ENCODE results near the gene CPNE4.
"Not testable (repeated sequence)": the region's sequence is repeated elsewhere in the genome, so short reads cannot be mapped to it uniquely, and the experiment has no call there.

The CPNE4 gene

GRCh38 chr3:131896285-131896684 is 138.5 kb downstream of the CPNE4 start:
- no peak overlapping the region for H3K4me3 ChIP-seq (ENCODE audit: insufficient read depth, low read depth, low read length)
- no peak overlapping the region for H3K27ac ChIP-seq (ENCODE audit: insufficient read depth, low read depth, low read length, poor library complexity, severe bottlenecking)
- no peaks in the 10 kb centered on the region for H3K27me3 ChIP-seq (ENCODE audit: control insufficient read depth, insufficient read depth, low read length, poor library complexity, severe bottlenecking)
- no peaks in the 10 kb centered on the region for H3K36me3 ChIP-seq (ENCODE audit: control insufficient read depth, insufficient read depth, low read length)
- no peaks in the 10 kb centered on the region for H3K9me3 ChIP-seq (ENCODE audit: control insufficient read depth, low read length)
- 71 to 100% methylated on average over 1 of the region's 1 CpG for WGBS, 2 experiments
- H3K4me1 ChIP-seq (ENCODE audit: control insufficient read depth, insufficient read depth, low read length), result no peaks in the 10 kb centered on the region

GRCh38 chr3:131895766-131896165 is 139.0 kb downstream of the CPNE4 start:
- Histone ChIP-seq H3K27me3 (ENCODE audit: control insufficient read depth, insufficient read depth, low read length, poor library complexity, severe bottlenecking) (no peaks in the 10 kb centered on the region), H3K36me3 (ENCODE audit: control insufficient read depth, insufficient read depth, low read length) (no peaks in the 10 kb centered on the region), H3K27ac (ENCODE audit: insufficient read depth, low read depth, low read length, poor library complexity, severe bottlenecking) (no peak overlapping the region), H3K4me3 (ENCODE audit: insufficient read depth, low read depth, low read length) (no peak overlapping the region), H3K4me1 (ENCODE audit: control insufficient read depth, insufficient read depth, low read length) (no peaks in the 10 kb centered on the region), H3K9me3 (ENCODE audit: control insufficient read depth, low read length) (no peaks in the 10 kb centered on the region)
- WGBS, 2 experiments, result 86 to 88% methylated on average over 3 of the region's 3 CpGs

DNA sequence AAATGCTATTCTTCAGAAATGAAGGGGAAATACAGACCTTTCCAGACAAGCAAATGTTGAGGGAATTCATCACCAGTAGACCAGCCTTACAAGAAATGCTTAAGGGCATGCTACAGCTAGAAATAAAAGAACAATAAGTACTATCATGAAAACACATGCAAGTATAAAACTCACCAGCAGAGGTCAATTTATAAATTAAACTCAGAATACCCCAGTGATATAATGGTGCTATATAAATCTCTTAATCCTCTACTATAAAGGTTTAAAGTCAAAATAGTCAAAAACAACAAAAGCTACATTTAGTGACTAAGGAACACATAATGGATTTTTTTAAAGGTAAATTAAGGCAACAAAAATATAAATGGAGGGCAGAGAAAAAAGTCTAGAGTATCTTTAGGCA is 142.5 kb downstream of the CPNE4 start:
- Histone ChIP-seq H3K4me3 (ENCODE audit: insufficient read depth, low read depth, low read length) (no peak overlapping the region), H3K36me3 (ENCODE audit: control insufficient read depth, insufficient read depth, low read length) (no peaks in the 10 kb centered on the region), H3K27me3 (ENCODE audit: control insufficient read depth, insufficient read depth, low read length, poor library complexity, severe bottlenecking) (no peaks in the 10 kb centered on the region), H3K9me3 (ENCODE audit: control insufficient read depth, low read length) (no peaks in the 10 kb centered on the region), H3K27ac (ENCODE audit: insufficient read depth, low read depth, low read length, poor library complexity, severe bottlenecking) (no peak overlapping the region), H3K4me1 (ENCODE audit: control insufficient read depth, insufficient read depth, low read length) (no peaks in the 10 kb centered on the region)

- not testable (repeated sequence) for H3K9me3 ChIP-seq (ENCODE audit: control insufficient read depth, low read length); H3K36me3 ChIP-seq (ENCODE audit: control insufficient read depth, insufficient read depth, low read length); H3K4me1 ChIP-seq (ENCODE audit: control insufficient read depth, insufficient read depth, low read length); H3K4me3 ChIP-seq (ENCODE audit: insufficient read depth, low read depth, low read length); H3K27me3 ChIP-seq (ENCODE audit: control insufficient read depth, insufficient read depth, low read length, poor library complexity, severe bottlenecking); H3K27ac ChIP-seq (ENCODE audit: insufficient read depth, low read depth, low read length, poor library complexity, severe bottlenecking)
- WGBS, 2 experiments, result 68 to 69% methylated on average over 4 of the region's 4 CpGs
Measured at GRCh38 chr3:131885871-131886270, 148.9 kb downstream of the CPNE4 start.

GRCh38 chr3:131883711-131884407 is 151.0 kb downstream of the CPNE4 start:
- no peaks in the 10 kb centered on the region for H3K36me3 ChIP-seq (ENCODE audit: control insufficient read depth, insufficient read depth, low read length)
- H3K27me3 ChIP-seq (ENCODE audit: control insufficient read depth, insufficient read depth, low read length, poor library complexity, severe bottlenecking), result no peaks in the 10 kb centered on the region
- WGBS, 2 experiments, result 46 to 50% methylated on average over 2 of the region's 2 CpGs
- H3K4me1 ChIP-seq (ENCODE audit: control insufficient read depth, insufficient read depth, low read length), result no peaks in the 10 kb centered on the region
- H3K9me3 ChIP-seq (ENCODE audit: control insufficient read depth, low read length), result no peaks in the 10 kb centered on the region
- H3K4me3 ChIP-seq (ENCODE audit: insufficient read depth, low read depth, low read length), result no peak overlapping the region
- no peak overlapping the region for H3K27ac ChIP-seq (ENCODE audit: insufficient read depth, low read depth, low read length, poor library complexity, severe bottlenecking)

- no peaks in the 10 kb centered on the region for H3K27me3 ChIP-seq (ENCODE audit: control insufficient read depth, insufficient read depth, low read length, poor library complexity, severe bottlenecking)
- H3K4me3 ChIP-seq (ENCODE audit: insufficient read depth, low read depth, low read length), result no peak overlapping the region
- no peaks in the 10 kb centered on the region for H3K4me1 ChIP-seq (ENCODE audit: control insufficient read depth, insufficient read depth, low read length)
- H3K27ac ChIP-seq (ENCODE audit: insufficient read depth, low read depth, low read length, poor library complexity, severe bottlenecking), result no peak overlapping the region
- no peaks in the 10 kb centered on the region for H3K36me3 ChIP-seq (ENCODE audit: control insufficient read depth, insufficient read depth, low read length)
- H3K9me3 ChIP-seq (ENCODE audit: control insufficient read depth, low read length), result no peaks in the 10 kb centered on the region
Measured at GRCh38 chr3:131883086-131883485, 151.7 kb downstream of the CPNE4 start.

- H3K4me3 ChIP-seq (ENCODE audit: insufficient read depth, low read depth, low read length), result no peak overlapping the region
- H3K27ac ChIP-seq (ENCODE audit: insufficient read depth, low read depth, low read length, poor library complexity, severe bottlenecking), result no peak overlapping the region
- no peaks in the 10 kb centered on the region for H3K36me3 ChIP-seq (ENCODE audit: control insufficient read depth, insufficient read depth, low read length)
- no peaks in the 10 kb centered on the region for H3K4me1 ChIP-seq (ENCODE audit: control insufficient read depth, insufficient read depth, low read length)
- no peaks in the 10 kb centered on the region for H3K9me3 ChIP-seq (ENCODE audit: control insufficient read depth, low read length)
- WGBS, 2 experiments, result 88 to 91% methylated on average over 3 of the region's 3 CpGs
- no peaks in the 10 kb centered on the region for H3K27me3 ChIP-seq (ENCODE audit: control insufficient read depth, insufficient read depth, low read length, poor library complexity, severe bottlenecking)
Measured at GRCh38 chr3:131881777-131882176, 153.0 kb downstream of the CPNE4 start.

DNA sequence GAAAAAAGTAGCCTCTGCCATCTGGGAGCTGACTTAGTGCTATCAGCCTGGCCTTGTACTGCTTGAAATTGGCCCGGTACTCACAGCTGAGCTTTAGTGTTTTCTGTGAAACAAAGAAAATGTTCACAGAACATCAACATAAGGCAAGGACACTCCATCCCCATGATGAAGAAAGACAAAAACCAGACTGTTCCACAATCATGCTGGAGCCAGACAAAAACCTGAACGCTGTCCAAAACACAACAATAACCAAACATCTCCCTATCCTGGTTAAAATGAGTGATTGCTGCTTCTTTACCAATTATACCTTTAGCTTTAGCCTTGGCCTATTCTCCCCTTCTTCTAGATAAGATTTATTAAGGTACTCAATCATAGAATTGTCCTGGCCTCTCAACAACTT is 153.9 kb downstream of the CPNE4 start:
- no peaks in the 10 kb centered on the region for H3K4me1 ChIP-seq (ENCODE audit: control insufficient read depth, insufficient read depth, low read length)
- 95% methylated on average over 2 of the region's 2 CpGs for WGBS, 2 experiments
- no peaks in the 10 kb centered on the region for H3K36me3 ChIP-seq (ENCODE audit: control insufficient read depth, insufficient read depth, low read length)
- no peaks in the 10 kb centered on the region for H3K9me3 ChIP-seq (ENCODE audit: control insufficient read depth, low read length)
- H3K27ac ChIP-seq (ENCODE audit: insufficient read depth, low read depth, low read length, poor library complexity, severe bottlenecking), result no peak overlapping the region
- no peaks in the 10 kb centered on the region for H3K27me3 ChIP-seq (ENCODE audit: control insufficient read depth, insufficient read depth, low read length, poor library complexity, severe bottlenecking)
- H3K4me3 ChIP-seq (ENCODE audit: insufficient read depth, low read depth, low read length), result no peak overlapping the region

DNA sequence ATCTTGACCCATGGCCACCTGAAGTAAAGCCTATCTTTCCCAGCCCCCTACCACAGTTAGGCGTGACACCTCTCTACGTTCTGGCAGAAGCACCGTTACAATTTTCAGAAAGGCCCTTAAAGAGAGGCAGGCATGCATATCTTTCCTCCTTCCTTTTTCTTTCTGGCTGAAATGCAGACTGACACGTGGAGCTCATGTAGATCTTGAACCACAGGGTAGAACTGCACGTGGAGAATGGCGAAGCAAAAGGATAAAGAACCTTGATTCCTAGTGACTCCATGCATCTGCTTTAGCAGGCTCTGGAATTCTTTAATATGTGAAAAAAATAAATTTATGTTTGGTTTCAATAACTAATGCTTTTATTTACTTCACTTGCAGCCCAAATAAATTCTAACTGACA is 166.6 kb downstream of the CPNE4 start:
- H3K4me1 ChIP-seq (ENCODE audit: control insufficient read depth, insufficient read depth, low read length), result no peaks in the 10 kb centered on the region
- no peaks in the 10 kb centered on the region for H3K27me3 ChIP-seq (ENCODE audit: control insufficient read depth, insufficient read depth, low read length, poor library complexity, severe bottlenecking)
- 87 to 93% methylated on average over 6 of the region's 6 CpGs for WGBS, 2 experiments
- no peaks in the 10 kb centered on the region for H3K36me3 ChIP-seq (ENCODE audit: control insufficient read depth, insufficient read depth, low read length)
- no peaks in the 10 kb centered on the region for H3K9me3 ChIP-seq (ENCODE audit: control insufficient read depth, low read length)
- no peak overlapping the region for H3K27ac ChIP-seq (ENCODE audit: insufficient read depth, low read depth, low read length, poor library complexity, severe bottlenecking)
- no peak overlapping the region for H3K4me3 ChIP-seq (ENCODE audit: insufficient read depth, low read depth, low read length)

- no peak overlapping the region for H3K27ac ChIP-seq (ENCODE audit: insufficient read depth, low read depth, low read length, poor library complexity, severe bottlenecking)
- no peaks in the 10 kb centered on the region for H3K4me1 ChIP-seq (ENCODE audit: control insufficient read depth, insufficient read depth, low read length)
- no peaks in the 10 kb centered on the region for H3K27me3 ChIP-seq (ENCODE audit: control insufficient read depth, insufficient read depth, low read length, poor library complexity, severe bottlenecking)
- H3K4me3 ChIP-seq (ENCODE audit: insufficient read depth, low read depth, low read length), result no peak overlapping the region
- WGBS, 2 experiments, result 89 to 91% methylated on average over 2 of the region's 3 CpGs
- H3K9me3 ChIP-seq (ENCODE audit: control insufficient read depth, low read length), result no peaks in the 10 kb centered on the region
- no peaks in the 10 kb centered on the region for H3K36me3 ChIP-seq (ENCODE audit: control insufficient read depth, insufficient read depth, low read length)
Measured at GRCh38 chr3:131856171-131856570, 178.6 kb downstream of the CPNE4 start.

- 93 to 95% methylated on average over 3 of the region's 3 CpGs for WGBS, 2 experiments
- H3K27ac ChIP-seq (ENCODE audit: insufficient read depth, low read depth, low read length, poor library complexity, severe bottlenecking), result no peak overlapping the region
- H3K4me1 ChIP-seq (ENCODE audit: control insufficient read depth, insufficient read depth, low read length), result no peaks in the 10 kb centered on the region
- H3K36me3 ChIP-seq (ENCODE audit: control insufficient read depth, insufficient read depth, low read length), result no peaks in the 10 kb centered on the region
- no peaks in the 10 kb centered on the region for H3K27me3 ChIP-seq (ENCODE audit: control insufficient read depth, insufficient read depth, low read length, poor library complexity, severe bottlenecking)
- H3K9me3 ChIP-seq (ENCODE audit: control insufficient read depth, low read length), result no peaks in the 10 kb centered on the region
- no peak overlapping the region for H3K4me3 ChIP-seq (ENCODE audit: insufficient read depth, low read depth, low read length)
Measured at GRCh38 chr3:131850223-131850622, 184.6 kb downstream of the CPNE4 start.

Measured in ectodermal cell (in vitro differentiated cells).